WERI-Rb-1 (cell line): ENCODE data around the gene HLA-DQA1.
"Not testable (repeated sequence)": the region's sequence is repeated elsewhere in the genome, so short reads cannot be mapped to it uniquely, and the experiment has no call there.

ENCODE experiments used
- DNase-seq: peaks from one replicate; pipeline ENCODE4 v3.0.0-alpha.2; 2020
- H3K27ac ChIP-seq: fragments of 250-450 bp; sonication (Bioruptor Pico); 2 replicates; pipeline ENCODE4 v1.5.1; 2020; ENCODE audit warnings: mild to moderate bottlenecking, moderate library complexity
- H3K27me3 ChIP-seq: fragments of 250-450 bp; sonication (Bioruptor Pico); 2 replicates; pipeline ENCODE4 v1.5.1; 2021; ENCODE audit warnings: mild to moderate bottlenecking, low read depth, moderate library complexity; ENCODE audit not compliant: insufficient read depth, severe bottlenecking
- H3K36me3 ChIP-seq: fragments of 250-450 bp; sonication (Bioruptor Pico); 2 replicates; pipeline ENCODE4 v1.5.1; 2020; ENCODE audit warnings: mild to moderate bottlenecking, moderate library complexity
- H3K4me3 ChIP-seq: 2 replicates; pipeline ENCODE4 v1.5.1; 2011; ENCODE audit warnings: low read depth, mild to moderate bottlenecking, control low read depth, low read length
- H3K9me3 ChIP-seq: fragments of 250-450 bp; sonication (Bioruptor Pico); 2 replicates; pipeline ENCODE4 v1.5.1; 2021; ENCODE audit warnings: mild to moderate bottlenecking, moderate library complexity; ENCODE audit not compliant: severe bottlenecking
- CTCF ChIP-seq: IDR thresholded peaks from 2 replicates; pipeline ENCODE4 v1.5.1; 2011; ENCODE audit warnings: low read depth, mild to moderate bottlenecking, control low read depth, inconsistent platforms, low read length

Gene HLA-DQA1

GRCh38 chr6:32642720-32643106, 5.5 kb downstream of the HLA-DQA1 start:
- no peak for TF ChIP-seq CTCF

GRCh38 chr6:32643904-32644303, 6.7 kb downstream of the HLA-DQA1 start:
- no peak overlapping the region for H3K27ac ChIP-seq
- no peaks in the 10 kb centered on the region for H3K36me3 ChIP-seq
- peaks cover 52% of the 10 kb centered on the region for H3K27me3 ChIP-seq
- no peak for DNase-seq
- H3K4me3 ChIP-seq: no peak overlapping the region
- H3K9me3 ChIP-seq: peaks cover under 1% of the 10 kb centered on the region
- TF ChIP-seq CTCF: no peak

More at GRCh38 chr6:32642720-32643106, 5.5 kb downstream of the HLA-DQA1 start:
- no peak overlapping the region for H3K4me3 ChIP-seq
- H3K27ac ChIP-seq: no peak overlapping the region
- no peaks in the 10 kb centered on the region for H3K36me3 ChIP-seq
- no peaks in the 10 kb centered on the region for H3K9me3 ChIP-seq
- peaks cover 64% of the 10 kb centered on the region for H3K27me3 ChIP-seq
- DNase-seq: no peak

GRCh38 chr6:32645047-32645703, 8.0 kb downstream of the HLA-DQA1 start:
- Histone ChIP-seq H3K27ac (no peak overlapping the region), H3K27me3 (peaks cover 39% of the 10 kb centered on the region), H3K9me3 (peaks cover 9% of the 10 kb centered on the region), H3K36me3 (no peaks in the 10 kb centered on the region), H3K4me3 (no peak overlapping the region)
- no peak for DNase-seq
- no peak for TF ChIP-seq CTCF

GRCh38 chr6:32655203-32655710, 18.1 kb downstream of the HLA-DQA1 start:
- no peak overlapping the region for H3K4me3 ChIP-seq
- DNase-seq: no peak
- no peaks in the 10 kb centered on the region for H3K36me3 ChIP-seq
- no peak overlapping the region for H3K27ac ChIP-seq
- H3K9me3 ChIP-seq: peaks cover 11% of the 10 kb centered on the region
- H3K27me3 ChIP-seq: peaks cover 32% of the 10 kb centered on the region
- no peak for TF ChIP-seq CTCF

GRCh38 chr6:32657329-32657728, 20.1 kb downstream of the HLA-DQA1 start:
- not testable (repeated sequence) for H3K36me3 ChIP-seq, DNase-seq, H3K4me3 ChIP-seq, H3K9me3 ChIP-seq, H3K27ac ChIP-seq
- H3K27me3 ChIP-seq: peaks cover 44% of the 10 kb centered on the region

- H3K36me3 ChIP-seq, H3K4me3 ChIP-seq, H3K9me3 ChIP-seq, H3K27ac ChIP-seq, DNase-seq: not testable (repeated sequence)
- peaks cover 41% of the 10 kb centered on the region for H3K27me3 ChIP-seq
Observed at GRCh38 chr6:32657819-32658218, 20.6 kb downstream of the HLA-DQA1 start.
